K562 (cell line): ENCODE data around the gene ARHGAP26. TPM values are rescaled to one million over a fixed set of nuclear protein-coding genes. Genes with fewer than 3 reads are reported as not detected.

Source experiments
- ATAC-seq: fragments of 200-7000 bp; cut with Tn5 transposase; 3 replicates; pipeline ENCODE4 v1.9.1; 2020; ENCODE audit warnings: moderate library complexity
- BruUV-seq: library from RNA; stranded (reverse); fragments of 400-500 nt; replicated peaks from 2 replicates; lab custom pipeline; 2021; lab: Mats Ljungman, UMichigan
- CTCF ChIA-PET: fragments of 300-600 bp; formaldehyde crosslinking; extraction: SDS; loops from one replicate; lab custom pipeline; 2021; ENCODE audit warnings: low intra/inter-chr PET ratio; lab: Yijun Ruan, JAX
- POLR2A ChIA-PET: fragments of 300-600, 350-650 bp; sonication (Branson Sonifier 250); formaldehyde crosslinking; extraction: SDS; loops from one replicate; lab custom pipeline; 2021; ENCODE audit warnings: antibody characterized with exemption, inconsistent platforms; lab: Yijun Ruan, JAX
- DNase-seq, 4 experiments: peaks; one replicate each; pipeline versions ENCODE4 v3.0.0 to v3.0.0-alpha.2; 2011 to 2018; ENCODE audit warnings: low spot score in 3 of 4, mixed read lengths in 3 of 4; ENCODE audit errors: extremely low read depth in 1 of 4
- FAIRE-seq: peaks from 2 replicates; lab custom pipeline; 2011; peaks lifted over from hg19 to GRCh38; lab: Jason Lieb, UNC
- H2AFZ ChIP-seq: 2 replicates; pipeline ENCODE4 v1.6.0; 2011; ENCODE audit warnings: low read depth, low read length, control low read depth, inconsistent platforms
- H3K27ac ChIP-seq: fragments of 200-600 bp; 3 replicates; pipeline ENCODE4 v1.8.0; 2011; ENCODE audit warnings: low read depth, mild to moderate bottlenecking, control low read depth, inconsistent platforms, low read length, moderate library complexity, mixed read lengths; ENCODE audit errors: extremely low read depth
- H3K27me3 ChIP-seq, 2 experiments: fragments of 300-600 bp in 1 of 2; 2 replicates in 1 of 2; 3 replicates in 1 of 2; pipeline versions ENCODE4 v1.6.0 to v1.8.0; 2011; ENCODE audit warnings: inconsistent platforms in 2 of 2, low read length in 2 of 2, mild to moderate bottlenecking in 1 of 2, mixed read lengths in 1 of 2, moderate library complexity in 1 of 2; ENCODE audit not compliant: control insufficient read depth in 2 of 2, insufficient read depth in 2 of 2
- H3K36me3 ChIP-seq: fragments of 300-600 bp; 3 replicates; pipeline ENCODE4 v1.8.0; 2011; ENCODE audit warnings: mild to moderate bottlenecking, low read length, inconsistent platforms; ENCODE audit not compliant: control insufficient read depth, insufficient read depth
- H3K4me1 ChIP-seq, 2 experiments: fragments of 200-600 bp in 1 of 2; replicated peaks in 1 of 2; 2 replicates in 1 of 2; 3 replicates in 1 of 2; pipeline versions ENCODE4 v1.5.1 to v1.8.0; 2011; ENCODE audit warnings: inconsistent platforms in 2 of 2, low read length in 2 of 2, mild to moderate bottlenecking in 1 of 2, mixed read lengths in 1 of 2, moderate library complexity in 1 of 2; ENCODE audit not compliant: control insufficient read depth in 2 of 2, insufficient read depth in 2 of 2
- H3K4me2 ChIP-seq: 2 replicates; pipeline ENCODE4 v1.6.1; 2011; ENCODE audit warnings: low read length, control low read depth, inconsistent platforms, mixed read lengths; ENCODE audit not compliant: insufficient read depth
- H3K4me3 ChIP-seq: fragments of 200-600 bp; sonication (generic), shearing (Covaris generic); 2 replicates; pipeline ENCODE4 v1.5.1; 2016; ENCODE audit warnings: control low read depth, inconsistent platforms
- H3K79me2 ChIP-seq: fragments of 200-600 bp; 3 replicates; pipeline ENCODE4 v1.8.0; 2011; ENCODE audit warnings: low read length, inconsistent platforms; ENCODE audit not compliant: control insufficient read depth, insufficient read depth
- H3K9ac ChIP-seq, 2 experiments: 2 replicates each; pipeline versions ENCODE4 v1.6.0 to v1.6.1; 2011; ENCODE audit warnings: low read depth in 2 of 2, low read length in 2 of 2, control low read depth in 1 of 2, inconsistent platforms in 1 of 2, mild to moderate bottlenecking in 1 of 2, mixed read lengths in 1 of 2; ENCODE audit not compliant: insufficient read depth in 1 of 2
- H3K9me1 ChIP-seq: one replicate; pipeline ENCODE4 v1.6.0; 2011; ENCODE audit warnings: inconsistent platforms, mild to moderate bottlenecking, low read length, moderate library complexity; ENCODE audit not compliant: control insufficient read depth, insufficient read depth
- H3K9me3 ChIP-seq: replicated peaks from 2 replicates; pipeline ENCODE4 v1.5.1; 2011; ENCODE audit warnings: low read depth, low read length, inconsistent platforms; ENCODE audit not compliant: control insufficient read depth, insufficient read depth
- H4K20me1 ChIP-seq: replicated peaks from 2 replicates; pipeline ENCODE4 v1.6.1; 2011; ENCODE audit warnings: low read length, inconsistent platforms, mixed read lengths; ENCODE audit not compliant: control insufficient read depth, insufficient read depth
- RBM25 ChIP-seq: fragments of 200-400 bp; formaldehyde crosslinking; IDR thresholded peaks from 2 replicates; pipeline ENCODE4 v1.6.1; 2018; ENCODE audit warnings: low read length, low read depth, moderate library complexity; ENCODE audit not compliant: severe bottlenecking
- THRB ChIP-seq: fragments of 450-650 bp; formaldehyde crosslinking; conservative IDR thresholded peaks from 2 replicates; pipeline ENCODE4 v1.4.0; 2022; ENCODE audit warnings: mild to moderate bottlenecking, missing genetic modification characterization
- U2AF2 ChIP-seq: fragments of 200-400 bp; formaldehyde crosslinking; optimal IDR thresholded peaks from 2 replicates; pipeline ENCODE3; 2017; ENCODE audit warnings: low read depth, mild to moderate bottlenecking, low read length
- ZNF140 ChIP-seq: fragments of 250-450 bp; sonication (Bioruptor Pico); IDR thresholded peaks from 2 replicates; pipeline ENCODE4 v1.8.0; 2021; ENCODE audit warnings: moderate library complexity, mild to moderate bottlenecking, inconsistent platforms
- WGBS: fragments of 100-300 bp; shearing (Covaris generic); methylation state at CpG from one replicate; pipeline ENCODE4 v1.1.6; 2016; ENCODE audit warnings: low coverage, mixed read lengths; ENCODE audit not compliant: insufficient coverage; ENCODE audit errors: missing lambda C conversion rate; 5-methylcytosine and 5-hydroxymethylcytosine counted together
- in situ Hi-C: fragments of 300-500 bp; cut with MboI; formaldehyde crosslinking; loops from 4 replicates; pipeline ENCODE4 v1.15.0; 2018; ENCODE audit warnings: inconsistent platforms, mixed read lengths
- intact Hi-C: fragments of 100-400 bp; cut with micrococcal nuclease; formaldehyde crosslinking; loops from 2 replicates; pipeline ENCODE4 v1.14.2; 2022
- polyA plus RNA-seq, 8 experiments: library from polyadenylated mRNA; depleted of rRNA in 4 of 8; stranded (reverse) in 5 of 8; unstranded in 3 of 8; fragments of >200 nt; fragmentation: Nextera tagmentation in 2 of 8; fragmentation: Illumina TruSeq in 1 of 8; extraction: Ambion mirVana in 2 of 8; extraction: Trizol in 1 of 8; gene quantifications; 2 replicates each; pipeline versions ENCODE4 v1.2.1 to v1.2.3, GENCODE V29; 2011 to 2014; ENCODE audit warnings: inconsistent platforms in 1 of 8, missing spikeins in 1 of 8
- total RNA-seq, 7 experiments: library from RNA; depleted of rRNA in 6 of 7; stranded (reverse); fragments of >200 nt in 6 of 7; fragmentation: Illumina TruSeq in 2 of 7; extraction: Trizol in 2 of 7; gene quantifications; 2 replicates each; pipeline versions ENCODE4 v1.2.1 to v1.2.3, GENCODE V29; 2011 to 2021; ENCODE audit warnings: low replicate concordance in 1 of 7
- TF ChIP-seq, protein P1 (sequence below): fragments of 250-450 bp; sonication (Bioruptor Pico); IDR thresholded peaks from 2 replicates; pipeline ENCODE4 v1.5.0; 2021; ENCODE audit warnings: mild to moderate bottlenecking, moderate library complexity
- TF ChIP-seq, protein P2 (sequence below), 3 experiments: IDR thresholded peaks in 2 of 3; conservative IDR thresholded peaks in 1 of 3; 2 replicates each; pipeline ENCODE4 v1.5.1; 2011 to 2012; ENCODE audit warnings: low read length in 3 of 3, mild to moderate bottlenecking in 3 of 3, control low read depth in 2 of 3, improper control_type of control experiment in 1 of 3, inconsistent platforms in 1 of 3, low read depth in 1 of 3, mixed read lengths in 1 of 3, moderate library complexity in 1 of 3; ENCODE audit not compliant: insufficient read depth in 2 of 3

Gene ARHGAP26
- total and polyA plus RNA-seq, 9 of the 15 experiments (the other 6 are each of a cell fraction or from before 2014, with no cell fraction given), result 0.13 to 1.1 (median 0.55) TPM

- no peaks in the 10 kb centered on the region for H3K36me3 ChIP-seq
- in situ Hi-C loops (no loop called here), intact Hi-C loops (no loop called here)
- 0% methylated on average over 1 of the region's 1 CpG for WGBS
- no peaks in the 10 kb centered on the region for H3K9me1 ChIP-seq
- H3K4me2 ChIP-seq, result no peak overlapping the region
- no TSS peak for BruUV-seq
- no peak for FAIRE-seq
- H3K4me3 ChIP-seq, result no peak overlapping the region
- no peaks in the 10 kb centered on the region for H3K4me1 ChIP-seq
- ChIA-PET POLR2A (no interaction called here), CTCF (no interaction called here)
- H4K20me1 ChIP-seq, result no peaks in the 10 kb centered on the region
- H2AFZ ChIP-seq, result no peak overlapping the region
- H3K9me3 ChIP-seq, result no peaks in the 10 kb centered on the region
- no peak overlapping the region for H3K27ac ChIP-seq
- no peak for ATAC-seq
- no peaks in the 10 kb centered on the region for H3K79me2 ChIP-seq
- DNase-seq, result no peak
- TF ChIP-seq, protein P1, sequence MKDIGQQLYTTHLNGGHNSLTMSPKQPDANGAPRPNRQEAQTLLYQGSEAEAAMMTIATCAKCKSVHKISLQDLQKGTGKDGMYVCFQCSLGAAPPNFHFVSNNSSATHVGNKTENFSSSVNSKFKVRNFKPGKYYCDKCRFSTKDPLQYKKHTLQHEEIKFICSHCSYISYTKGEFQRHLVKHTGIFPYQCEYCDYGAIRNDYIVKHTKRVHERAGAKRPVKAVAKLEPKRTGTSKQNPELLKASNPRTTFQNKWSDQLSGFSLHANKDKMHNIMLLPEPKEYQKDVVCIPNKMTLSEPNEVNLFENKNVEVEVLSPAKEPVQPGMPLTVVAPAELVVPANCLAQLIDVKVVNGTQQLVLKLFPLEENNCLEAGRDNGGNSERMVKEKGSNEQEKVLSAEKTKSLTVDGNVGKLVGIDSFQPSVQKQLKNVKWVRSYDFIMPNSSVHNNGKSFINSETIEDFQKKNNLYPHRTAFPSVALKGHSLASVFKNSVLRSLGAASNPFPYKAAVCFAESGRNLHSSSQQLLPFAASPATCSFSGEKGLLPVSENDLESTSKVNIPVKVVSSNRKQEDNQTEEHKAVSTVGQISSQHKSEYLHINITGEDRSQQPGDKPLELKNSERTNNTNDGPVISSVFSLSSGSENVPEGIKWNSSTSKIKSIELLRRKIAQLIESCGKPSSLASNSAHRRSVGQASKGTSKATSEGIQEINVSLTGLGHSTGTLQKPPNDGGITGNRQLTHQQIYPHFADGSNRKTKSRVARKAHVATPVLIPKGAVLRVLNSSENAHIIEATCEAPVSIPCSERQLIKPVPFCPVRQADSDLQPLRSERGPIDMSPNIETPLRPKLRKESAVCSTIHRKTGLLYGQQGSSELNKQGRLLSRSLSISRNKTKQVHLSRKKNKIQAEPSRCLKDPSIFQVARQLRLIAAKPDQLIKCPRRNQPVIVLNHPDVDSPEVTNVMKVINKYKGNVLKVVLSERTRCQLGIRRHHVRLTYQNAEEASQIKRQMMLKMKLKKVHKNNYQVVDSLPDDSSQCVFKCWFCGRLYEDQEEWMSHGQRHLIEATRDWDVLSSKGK, result no peak
- TF ChIP-seq ZNF140 (CRISPR knock-in tag) (no peak), THRB (CRISPR knock-in tag) (no peak), U2AF2 (no peak), RBM25 (peak; percentile 88)
- TF ChIP-seq, protein P2, sequence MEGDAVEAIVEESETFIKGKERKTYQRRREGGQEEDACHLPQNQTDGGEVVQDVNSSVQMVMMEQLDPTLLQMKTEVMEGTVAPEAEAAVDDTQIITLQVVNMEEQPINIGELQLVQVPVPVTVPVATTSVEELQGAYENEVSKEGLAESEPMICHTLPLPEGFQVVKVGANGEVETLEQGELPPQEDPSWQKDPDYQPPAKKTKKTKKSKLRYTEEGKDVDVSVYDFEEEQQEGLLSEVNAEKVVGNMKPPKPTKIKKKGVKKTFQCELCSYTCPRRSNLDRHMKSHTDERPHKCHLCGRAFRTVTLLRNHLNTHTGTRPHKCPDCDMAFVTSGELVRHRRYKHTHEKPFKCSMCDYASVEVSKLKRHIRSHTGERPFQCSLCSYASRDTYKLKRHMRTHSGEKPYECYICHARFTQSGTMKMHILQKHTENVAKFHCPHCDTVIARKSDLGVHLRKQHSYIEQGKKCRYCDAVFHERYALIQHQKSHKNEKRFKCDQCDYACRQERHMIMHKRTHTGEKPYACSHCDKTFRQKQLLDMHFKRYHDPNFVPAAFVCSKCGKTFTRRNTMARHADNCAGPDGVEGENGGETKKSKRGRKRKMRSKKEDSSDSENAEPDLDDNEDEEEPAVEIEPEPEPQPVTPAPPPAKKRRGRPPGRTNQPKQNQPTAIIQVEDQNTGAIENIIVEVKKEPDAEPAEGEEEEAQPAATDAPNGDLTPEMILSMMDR (IDR thresholded peaks at IDR 0.05 in 2 of 3, conservative IDR thresholded peaks at IDR 0.05 in 1 of 3; ENCODE audit: insufficient read depth in 2 of 3, low read depth in 1 of 3, low read length in 3 of 3), result no peak
- no peak overlapping the region for H3K9ac ChIP-seq
- H3K27me3 ChIP-seq, result 0 out of 5 replicates have a peak, but pooled peaks cover 0 to 5% of the 10 kb centered on the region in 2 experiments
These were observed 6.5 kb upstream of the ARHGAP26 start for GRCh38 chr5:142763701-142764100.
